IMR-90 (cell line): ENCODE measurements around the gene CDC25A. TPM values are rescaled to one million over a fixed set of nuclear protein-coding genes. Genes with fewer than 3 reads are reported as not detected.

Experiments used
- ATAC-seq: fragments of 200-7000 bp; cut with Tn5 transposase; 2 replicates; pipeline ENCODE4 v1.9.1; 2020; ENCODE audit warnings: low read depth, mild to moderate bottlenecking, moderate library complexity
- BruUV-seq: library from RNA; stranded (reverse); fragments of 400-500 nt; replicated peaks from 2 replicates; lab custom pipeline; 2021; lab: Mats Ljungman, UMichigan
- CTCF ChIA-PET: fragments of 300-600 bp; formaldehyde crosslinking; extraction: SDS; loops from one replicate; lab custom pipeline; 2021; ENCODE audit warnings: antibody characterized with exemption; lab: Yijun Ruan, JAX
- POLR2A ChIA-PET: fragments of 300-600 bp; sonication (Branson Sonifier 250); formaldehyde crosslinking; loops from one replicate; lab custom pipeline; 2022; ENCODE audit warnings: antibody characterized with exemption; ENCODE audit not compliant: unreplicated experiment; lab: Charles Lee
- DNase-seq: peaks from one replicate; pipeline ENCODE4 v3.0.0; 2013
- H2AFZ ChIP-seq: replicated peaks from 2 replicates; pipeline ENCODE3; 2013; ENCODE audit warnings: low read length, mild to moderate bottlenecking; ENCODE audit not compliant: poor library complexity
- H2AK5ac ChIP-seq: 2 replicates; pipeline ENCODE4 v1.6.1; 2013; ENCODE audit warnings: low read depth, low read length, inconsistent platforms
- H2AK9ac ChIP-seq: replicated peaks from 2 replicates; pipeline ENCODE3; 2013; ENCODE audit warnings: mild to moderate bottlenecking, low read depth, low read length, moderate library complexity; ENCODE audit not compliant: poor library complexity
- H2BK120ac ChIP-seq: 2 replicates; pipeline ENCODE4 v1.6.1; 2013; ENCODE audit warnings: low read depth, low read length, inconsistent platforms
- H2BK15ac ChIP-seq: 3 replicates; pipeline ENCODE4 v1.6.1; 2013; ENCODE audit warnings: low read depth, low read length, inconsistent platforms
- H2BK20ac ChIP-seq: 2 replicates; pipeline ENCODE4 v1.6.1; 2013; ENCODE audit warnings: low read depth, mild to moderate bottlenecking, inconsistent platforms, low read length, moderate library complexity
- H2BK5ac ChIP-seq: 2 replicates; pipeline ENCODE4 v1.6.1; 2013; ENCODE audit warnings: mild to moderate bottlenecking, low read depth, low read length, inconsistent platforms; ENCODE audit not compliant: poor library complexity, severe bottlenecking
- H3K14ac ChIP-seq: replicated peaks from 2 replicates; pipeline ENCODE4 v1.6.1; 2013; ENCODE audit warnings: low read depth, low read length, inconsistent platforms
- H3K18ac ChIP-seq: 2 replicates; pipeline ENCODE4 v1.6.1; 2013; ENCODE audit warnings: low read depth, low read length, control low read depth
- H3K23ac ChIP-seq: 2 replicates; pipeline ENCODE4 v1.6.1; 2013; ENCODE audit warnings: low read depth, low read length, inconsistent platforms
- H3K27ac ChIP-seq: 2 replicates; pipeline ENCODE4 v1.5.1; 2013; ENCODE audit warnings: mild to moderate bottlenecking, control low read depth, low read length; ENCODE audit not compliant: insufficient read depth
- H3K27me3 ChIP-seq: 2 replicates; pipeline ENCODE4 v1.6.1; 2013; ENCODE audit warnings: low read length; ENCODE audit not compliant: control insufficient read depth, insufficient read depth
- H3K36me3 ChIP-seq: 2 replicates; pipeline ENCODE4 v1.6.1; 2013; ENCODE audit warnings: low read length, mixed read lengths; ENCODE audit not compliant: control insufficient read depth, insufficient read depth
- H3K4ac ChIP-seq: 2 replicates; pipeline ENCODE4 v1.6.1; 2013; ENCODE audit warnings: low read depth, low read length, inconsistent platforms
- H3K4me1 ChIP-seq: 2 replicates; pipeline ENCODE4 v1.6.1; 2013; ENCODE audit warnings: low read length, mixed read lengths; ENCODE audit not compliant: control insufficient read depth, insufficient read depth
- H3K4me2 ChIP-seq: 2 replicates; pipeline ENCODE4 v1.6.1; 2013; ENCODE audit warnings: low read depth, mild to moderate bottlenecking, control low read depth, low read length, moderate library complexity
- H3K4me3 ChIP-seq: 2 replicates; pipeline ENCODE4 v1.5.1; 2013; ENCODE audit warnings: low read depth, mild to moderate bottlenecking, control low read depth, low read length, moderate library complexity; ENCODE audit not compliant: insufficient read depth
- H3K56ac ChIP-seq: 2 replicates; pipeline ENCODE4 v1.6.1; 2013; ENCODE audit warnings: low read length, inconsistent platforms; ENCODE audit not compliant: insufficient read depth; ENCODE audit errors: extremely low read depth
- H3K79me1 ChIP-seq, 2 experiments: 2 replicates each; pipeline ENCODE4 v1.6.1; 2013; ENCODE audit warnings: low read length in 2 of 2, inconsistent platforms in 1 of 2, low read depth in 1 of 2
- H3K9ac ChIP-seq: 2 replicates; pipeline ENCODE4 v1.6.1; 2013; ENCODE audit warnings: low read depth, low read length, control low read depth
- H3K9me1 ChIP-seq: 2 replicates; pipeline ENCODE4 v1.6.1; 2013; ENCODE audit warnings: low read length, inconsistent platforms; ENCODE audit not compliant: insufficient read depth
- H3K9me3 ChIP-seq: 2 replicates; pipeline ENCODE4 v1.6.1; 2013; ENCODE audit warnings: low read length; ENCODE audit not compliant: control insufficient read depth, insufficient read depth
- H4K20me1 ChIP-seq: 2 replicates; pipeline ENCODE4 v1.6.1; 2013; ENCODE audit warnings: low read length, inconsistent platforms; ENCODE audit not compliant: insufficient read depth
- H4K5ac ChIP-seq: 2 replicates; pipeline ENCODE4 v1.6.1; 2013; ENCODE audit warnings: mild to moderate bottlenecking, low read depth, low read length, control low read depth
- H4K8ac ChIP-seq, 2 experiments: 2 replicates each; pipeline ENCODE4 v1.6.1; 2013; ENCODE audit warnings: low read depth in 2 of 2, low read length in 2 of 2, control low read depth in 1 of 2, inconsistent platforms in 1 of 2
- H4K91ac ChIP-seq: 2 replicates; pipeline ENCODE4 v1.6.1; 2013; ENCODE audit warnings: low read depth, low read length, inconsistent platforms; ENCODE audit not compliant: insufficient read depth
- CEBPB ChIP-seq: IDR thresholded peaks from 2 replicates; pipeline ENCODE4 v1.6.1; 2012; ENCODE audit warnings: low read depth, low read length, improper control_type of control experiment
- RFX5 ChIP-seq: IDR thresholded peaks from 2 replicates; pipeline ENCODE4 v1.8.0; 2012; ENCODE audit warnings: low read depth, mild to moderate bottlenecking, low read length, moderate library complexity
- whole genome bisulfite sequencing, 2 experiments: methylation state at CpG; one replicate each; pipeline versions ENCODE4 v1.1.5 to v1.1.7; 2013; ENCODE audit warnings: missing lambda C conversion rate in 2 of 2; ENCODE audit not compliant: insufficient read length in 1 of 2; ENCODE audit errors: extremely low coverage in 2 of 2; 5-methylcytosine and 5-hydroxymethylcytosine counted together
- dilution Hi-C: fragments of 300-500 bp; cut with HindIII; formaldehyde crosslinking; loops from one replicate; pipeline ENCODE4 v1.14.3; 2018; ENCODE audit warnings: low sequenced_read_pairs; ENCODE audit not compliant: unreplicated experiment
- in situ Hi-C: fragments of 300-500 bp; cut with MboI; formaldehyde crosslinking; loops from 3 replicates; pipeline ENCODE4 v1.14.3; 2019; ENCODE audit warnings: low sequenced_read_pairs, inconsistent platforms, mixed read lengths
- intact Hi-C: fragments of 100-400 bp; cut with micrococcal nuclease; formaldehyde crosslinking; loops from 2 replicates; pipeline ENCODE4 v1.10.0; 2022
- polyA plus RNA-seq, 3 experiments: library from polyadenylated mRNA; depleted of rRNA; stranded (reverse); fragments of >200 nt; gene quantifications; 2 replicates each; pipeline ENCODE4 v1.2.3, GENCODE V29; 2012; ENCODE audit warnings: low replicate concordance in 1 of 3
- total RNA-seq: library from RNA; depleted of rRNA; stranded (reverse); fragments of >200 nt; gene quantifications from 2 replicates; pipeline ENCODE4 v1.2.3, GENCODE V29; 2012

CDC25A gene
- total and polyA plus RNA-seq, 2 of the 4 experiments (the other 2 are of a cell fraction) = 4.2 to 10.6 TPM

GRCh38 chr3:48151807-48152427 lies 36.3 kb downstream of the CDC25A start:
- H3K27ac ChIP-seq = peak overlapping the region; percentile 57
- no peak overlapping the region for H3K4me2 ChIP-seq
- peak overlapping the region; percentile 46; the same call in 1 of the 3 replicates for H2BK15ac ChIP-seq
- 53% methylated on average over 7 of the region's 8 CpGs; no CpG with 5 or more reads in 1 of the 2 experiments for WGBS, 2 experiments
- no peak overlapping the region; the same call in 1 of the 2 replicates for H3K9ac ChIP-seq
- peak overlapping the region; percentile 73 for H3K4ac ChIP-seq
- ATAC-seq = peak; percentile 12; the same call in 1 of the 2 replicates
- no peak overlapping the region for H3K56ac ChIP-seq
- peak overlapping the region; percentile 17 for H3K14ac ChIP-seq
- no peak overlapping the region; a peak in 1 of 4 replicates for H4K8ac ChIP-seq
- H3K27me3 ChIP-seq = no peaks in the 10 kb centered on the region
- CTCF ChIA-PET = interaction anchor here (0.9 to 1.9 kb wide), 12 partner anchors 21 to 327 kb away, joined by 3 to 9 read pairs (median 4); no protein-coding TSS in a partner anchor
- peak overlapping the region; percentile 39 for H2BK5ac ChIP-seq
- peak; percentile 16 for DNase-seq
- peak overlapping the region; percentile 46; the same call in 1 of the 2 replicates for H4K5ac ChIP-seq
- in situ Hi-C loops = loop anchor here (5.0 to 10.0 kb wide), 3 partner anchors 160 to 315 kb away; no protein-coding TSS in a partner anchor
- H3K4me3 ChIP-seq = no peak overlapping the region
- H3K9me1 ChIP-seq = no peaks in the 10 kb centered on the region
- no peaks in the 10 kb centered on the region for H3K9me3 ChIP-seq
- H3K36me3 ChIP-seq = no peaks in the 10 kb centered on the region
- H2AK5ac ChIP-seq = peak overlapping the region; percentile 76
- no peak for TF ChIP-seq RFX5
- TF ChIP-seq CEBPB = peak; percentile 38; the same call in 1 of the 2 replicates
- peak overlapping the region; percentile 19; the same call in 1 of the 2 replicates for H3K18ac ChIP-seq
- peaks cover 0 to 4% of the 10 kb centered on the region in 2 experiments; a peak in 1 of 4 replicates for H3K79me1 ChIP-seq
- H2AFZ ChIP-seq = peak overlapping the region; percentile 62
- peak overlapping the region; percentile 36; the same call in 1 of the 2 replicates for H4K91ac ChIP-seq
- intact Hi-C loops = loop anchor here (1.0 to 10.0 kb wide), 5 partner anchors 64 to 627 kb away; no protein-coding TSS in a partner anchor
- BruUV-seq = no TSS peak
- dilution Hi-C loops = no loop called here
- POLR2A ChIA-PET = no interaction called here
- 0 out of 2 replicates have a peak overlapping the region, but pooled peaks have one; percentile 8 for H3K23ac ChIP-seq
- H2BK20ac ChIP-seq = peak overlapping the region; percentile 24; the same call in 1 of the 2 replicates
- no peak overlapping the region for H2AK9ac ChIP-seq
- H4K20me1 ChIP-seq = 0 out of 2 replicates have a peak, but pooled peaks cover 8% of the 10 kb centered on the region
- peaks cover 13% of the 10 kb centered on the region for H3K4me1 ChIP-seq
- H2BK120ac ChIP-seq = peak overlapping the region; percentile 30; the same call in 1 of the 2 replicates
